ENCODE data around the gene P4HA3.

DNA sequence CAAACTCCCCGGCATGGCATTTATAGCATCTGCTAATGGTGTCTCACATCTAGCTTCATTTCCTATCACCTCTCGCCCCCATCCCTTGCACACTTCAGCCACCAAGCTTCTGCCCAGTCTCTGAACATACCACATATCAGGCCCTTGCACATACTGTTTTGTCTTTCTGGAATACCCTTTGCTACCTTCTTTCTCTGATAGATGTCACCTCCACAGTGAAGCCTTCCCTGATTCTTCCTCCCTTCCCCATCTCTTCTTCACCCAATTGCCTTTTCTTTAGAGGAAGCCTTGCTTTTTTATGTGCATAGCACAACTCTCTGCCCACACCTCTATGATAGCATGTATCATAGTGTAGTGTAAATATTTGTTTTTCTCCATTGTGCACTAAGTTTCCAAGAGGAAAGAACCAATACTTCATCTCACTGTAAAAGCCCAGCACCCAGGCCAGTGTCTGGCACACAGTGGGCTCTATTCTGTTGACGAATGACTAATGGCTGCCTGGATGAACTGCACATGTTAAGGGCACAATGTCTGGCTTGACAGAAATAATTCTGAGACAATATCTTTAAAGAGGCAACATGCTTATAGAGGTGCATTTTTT, 27.8 kb downstream of the P4HA3 start:
- no peak for TF ChIP-seq POLR2A (IDR thresholded peaks at IDR 0.05)
- TF ChIP-seq CTCF (IDR thresholded peaks at IDR 0.05): no peak
- TF ChIP-seq EP300 (IDR thresholded peaks at IDR 0.05): no peak
